ENCODE measurements around the gene EPB41L5.
A peak's percentile ranks its signal among the peaks of the same experiment; 100 is the strongest.

Gene EPB41L5

GRCh38 chr2:120109186-120110061 lies 96.5 kb downstream of the EPB41L5 start:
- no peak for TF ChIP-seq GATA3 (IDR thresholded peaks at IDR 0.05; ENCODE audit: low read depth, low read length)
- TF ChIP-seq GATA2 (IDR thresholded peaks at IDR 0.05; ENCODE audit: low read depth, low read length) = no peak

- TF ChIP-seq GATA2 (IDR thresholded peaks at IDR 0.05; ENCODE audit: low read depth, low read length) = no peak
Measured at GRCh38 chr2:120110062-120110362, 97.1 kb downstream of the EPB41L5 start.

- TF ChIP-seq GATA3 (IDR thresholded peaks at IDR 0.05; ENCODE audit: low read depth, low read length) = no peak
- no peak for TF ChIP-seq GATA2 (IDR thresholded peaks at IDR 0.05; ENCODE audit: low read depth, low read length)
Measured at GRCh38 chr2:120110507-120110906, 97.6 kb downstream of the EPB41L5 start.

GRCh38 chr2:120111193-120111592 lies 98.3 kb downstream of the EPB41L5 start:
- TF ChIP-seq GATA2 (IDR thresholded peaks at IDR 0.05; ENCODE audit: low read depth, low read length) (no peak), GATA3 (IDR thresholded peaks at IDR 0.05; ENCODE audit: low read depth, low read length) (no peak)

- no peak for TF ChIP-seq GATA2 (IDR thresholded peaks at IDR 0.05; ENCODE audit: low read depth, low read length)
- no peak for TF ChIP-seq GATA3 (IDR thresholded peaks at IDR 0.05; ENCODE audit: low read depth, low read length)
Measured at GRCh38 chr2:120118018-120118417, 105.1 kb downstream of the EPB41L5 start.

GRCh38 chr2:120118471-120118870 lies 105.6 kb downstream of the EPB41L5 start:
- TF ChIP-seq GATA3 (IDR thresholded peaks at IDR 0.05; ENCODE audit: low read depth, low read length) = no peak
- TF ChIP-seq GATA2 (IDR thresholded peaks at IDR 0.05; ENCODE audit: low read depth, low read length) = no peak

GRCh38 chr2:120123090-120123489 lies 110.2 kb downstream of the EPB41L5 start:
- TF ChIP-seq GATA3 (IDR thresholded peaks at IDR 0.05; ENCODE audit: low read depth, low read length) (no peak), GATA2 (IDR thresholded peaks at IDR 0.05; ENCODE audit: low read depth, low read length) (no peak)

DNA sequence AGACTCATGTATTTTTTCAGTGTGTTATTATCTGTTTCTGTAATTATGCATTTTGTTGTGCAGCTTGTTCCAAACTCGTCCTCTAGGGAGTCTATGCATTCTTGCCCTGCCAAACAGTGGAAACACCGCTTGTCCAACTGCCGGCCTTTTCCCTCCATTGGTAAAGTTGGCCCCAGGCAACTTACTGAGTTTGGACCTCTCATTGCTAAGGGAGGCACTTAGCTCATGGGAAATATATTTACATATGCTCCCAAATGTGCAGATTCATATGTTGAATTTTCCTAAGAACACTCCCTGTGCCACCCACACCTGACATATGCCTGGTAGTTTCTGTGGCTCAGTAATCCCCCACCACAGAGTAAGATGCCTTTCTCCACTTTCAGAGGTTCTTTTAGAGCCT lies 112.3 kb downstream of the EPB41L5 start:
- no peak for TF ChIP-seq GATA3 (IDR thresholded peaks at IDR 0.05; ENCODE audit: low read depth, low read length)
- TF ChIP-seq GATA2 (IDR thresholded peaks at IDR 0.05; ENCODE audit: low read depth, low read length) = no peak

DNA sequence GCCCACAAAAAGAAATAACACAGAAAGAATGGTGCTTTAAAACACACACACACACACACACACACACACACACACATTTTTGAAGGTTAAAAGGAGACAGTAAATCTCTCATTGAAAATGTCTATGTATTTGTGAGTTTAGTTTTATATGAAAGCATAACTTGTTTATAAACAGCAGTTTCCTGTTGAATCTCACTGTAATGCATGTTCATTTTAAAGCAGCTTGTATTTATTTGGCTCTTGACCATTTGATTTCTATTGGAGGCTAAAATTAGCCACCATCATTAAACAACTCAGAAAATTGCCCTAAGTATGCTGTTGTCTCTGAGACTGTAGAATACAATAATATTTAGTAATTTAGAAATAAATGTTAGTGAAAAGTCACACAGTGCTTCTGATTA lies 115.3 kb downstream of the EPB41L5 start:
- TF ChIP-seq GATA3 (IDR thresholded peaks at IDR 0.05; ENCODE audit: low read depth, low read length) = no peak
- TF ChIP-seq GATA2 (IDR thresholded peaks at IDR 0.05; ENCODE audit: low read depth, low read length) = no peak

DNA sequence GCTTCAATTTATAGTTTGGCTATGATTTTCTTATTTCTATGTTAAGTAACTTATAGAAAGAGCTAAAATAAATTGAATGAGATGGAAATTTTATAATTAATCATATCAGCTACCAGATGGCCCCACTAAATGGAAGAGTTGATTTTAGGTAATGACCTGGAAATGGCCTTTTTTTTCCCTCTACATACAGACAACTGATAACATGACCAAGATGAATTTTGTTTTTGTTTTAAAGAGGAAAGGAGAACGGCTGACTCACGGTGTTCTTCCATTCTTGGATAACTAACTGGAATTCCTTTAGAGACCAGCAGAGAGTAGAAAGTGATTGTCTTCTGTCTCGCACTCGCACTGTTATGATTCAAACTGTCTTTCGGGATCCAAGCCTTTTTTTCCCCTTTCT lies 119.3 kb downstream of the EPB41L5 start:
- TF ChIP-seq GATA2 (IDR thresholded peaks at IDR 0.05; ENCODE audit: low read depth, low read length) (peak; percentile 18; the same call in 1 of the 2 replicates), GATA3 (IDR thresholded peaks at IDR 0.05; ENCODE audit: low read depth, low read length) (no peak)

DNA sequence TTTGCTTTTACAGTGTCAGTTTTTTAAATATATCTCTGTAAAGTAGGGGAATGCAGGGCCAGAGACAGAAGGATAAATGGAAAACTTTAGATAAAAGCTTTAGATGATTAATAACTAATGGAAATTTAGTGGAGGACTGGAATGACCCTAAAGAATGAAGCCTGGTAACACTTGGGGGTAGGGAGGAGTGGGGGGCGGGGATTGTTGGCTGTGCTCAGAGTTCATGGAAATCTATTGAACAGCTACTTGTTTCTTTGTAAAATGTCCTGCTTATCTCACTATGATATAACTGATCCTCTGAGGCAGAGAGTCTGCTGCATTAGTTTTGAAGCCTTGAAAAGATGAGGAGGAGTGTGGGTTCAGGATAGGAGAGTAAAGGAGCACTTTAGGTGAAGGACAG lies 119.8 kb downstream of the EPB41L5 start:
- no peak for TF ChIP-seq GATA3 (IDR thresholded peaks at IDR 0.05; ENCODE audit: low read depth, low read length)
- TF ChIP-seq GATA2 (IDR thresholded peaks at IDR 0.05; ENCODE audit: low read depth, low read length) = no peak

DNA sequence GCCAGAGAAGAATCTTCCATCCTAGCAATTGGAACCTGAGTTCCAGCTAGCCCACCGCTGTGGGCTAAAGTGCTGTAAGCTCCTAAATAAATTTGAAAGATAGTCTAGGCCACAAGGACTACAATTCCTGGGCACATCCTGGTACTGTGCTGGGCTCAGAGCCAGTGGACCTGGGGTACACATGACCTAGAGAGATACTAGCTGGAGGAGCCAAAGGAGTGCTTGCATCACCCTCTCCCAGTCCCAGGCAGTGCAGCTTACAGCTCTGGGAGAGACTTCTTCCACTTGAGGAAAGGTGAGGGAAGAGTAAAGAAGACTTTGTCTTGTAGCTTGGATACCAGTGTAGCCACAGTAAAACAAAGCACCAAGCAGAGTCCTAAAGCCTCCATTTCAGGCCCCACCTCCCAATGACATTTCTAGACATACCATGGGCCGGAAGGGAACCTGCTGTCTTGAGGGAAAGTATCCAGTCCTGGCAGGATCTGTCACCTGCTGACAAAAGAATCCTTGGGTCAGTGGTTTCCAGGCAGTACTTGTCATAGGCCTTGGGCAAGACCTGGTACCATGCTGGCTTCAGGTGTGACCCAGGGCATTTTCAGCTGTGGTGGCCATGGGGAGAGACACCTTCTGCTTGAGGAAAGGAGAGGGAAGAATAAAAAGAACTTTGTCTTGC lies 120.8 kb downstream of the EPB41L5 start:
- no peak for TF ChIP-seq GATA3 (IDR thresholded peaks at IDR 0.05; ENCODE audit: low read depth, low read length)
- no peak for TF ChIP-seq GATA2 (IDR thresholded peaks at IDR 0.05; ENCODE audit: low read depth, low read length)

- TF ChIP-seq GATA3 (IDR thresholded peaks at IDR 0.05; ENCODE audit: low read depth, low read length) = no peak
- TF ChIP-seq GATA2 (IDR thresholded peaks at IDR 0.05; ENCODE audit: low read depth, low read length) = no peak
Measured at GRCh38 chr2:120134263-120134662, 121.4 kb downstream of the EPB41L5 start.

DNA sequence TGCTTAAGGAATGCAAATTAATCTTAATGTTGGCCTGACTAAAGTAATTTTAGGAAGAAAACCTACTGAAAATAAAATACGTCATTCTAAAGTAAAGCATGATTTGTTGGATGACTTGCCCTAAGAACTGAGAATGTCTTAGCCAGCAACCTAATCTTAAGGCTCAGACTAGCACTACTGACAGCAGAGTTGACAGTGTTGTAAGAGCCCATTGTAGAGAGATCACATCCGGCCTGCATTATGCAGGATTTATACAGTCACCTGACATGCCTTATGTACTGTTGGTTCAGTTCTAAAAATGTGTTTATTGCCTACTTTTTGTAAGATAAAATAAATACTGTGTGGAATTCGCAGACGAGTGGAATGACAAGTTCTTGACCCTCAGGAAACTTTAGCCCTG lies 128.0 kb downstream of the EPB41L5 start:
- no peak for TF ChIP-seq GATA2 (IDR thresholded peaks at IDR 0.05; ENCODE audit: low read depth, low read length)
- TF ChIP-seq GATA3 (IDR thresholded peaks at IDR 0.05; ENCODE audit: low read depth, low read length) = no peak

All from SH-SY5Y (cell line).